H1 (cell line): ENCODE measurements around the gene E2F1. TPM values are rescaled to one million over a fixed set of nuclear protein-coding genes. Genes with fewer than 3 reads are reported as not detected.
A peak's percentile ranks its signal among the peaks of the same experiment; 100 is the strongest.

ENCODE experiments used
- CTCF ChIA-PET: fragments of 300-600 bp; sonication (Branson Sonifier 250); formaldehyde crosslinking; loops from one replicate; lab custom pipeline; 2021; ENCODE audit not compliant: partially characterized antibody; lab: Charles Lee
- POLR2A ChIA-PET: fragments of 300-600 bp; sonication (Branson Sonifier 250); formaldehyde crosslinking; loops from one replicate; lab custom pipeline; 2021; ENCODE audit warnings: inconsistent platforms; ENCODE audit not compliant: partially characterized antibody; lab: Charles Lee
- DNase-seq, 2 experiments: peaks; one replicate each; pipeline versions ENCODE4 v3.0.0 to v3.0.0-alpha.2; 2010 to 2022; ENCODE audit warnings: low spot score in 2 of 2, low read depth in 1 of 2, mixed read lengths in 1 of 2
- FAIRE-seq: peaks from 2 replicates; lab custom pipeline; 2011; peaks lifted over from hg19 to GRCh38; lab: Jason Lieb, UNC
- H2AFZ ChIP-seq: 2 replicates; pipeline ENCODE4 v1.8.1; 2012; ENCODE audit warnings: low read length, inconsistent platforms
- H2AK5ac ChIP-seq: 2 replicates; pipeline ENCODE4 v1.6.1; 2013; ENCODE audit warnings: low read depth, low read length
- H2BK120ac ChIP-seq: replicated peaks from 2 replicates; pipeline ENCODE3; 2013; ENCODE audit warnings: low read depth, low read length, inconsistent platforms
- H2BK12ac ChIP-seq: 2 replicates; pipeline ENCODE4 v1.6.1; 2013; ENCODE audit warnings: low read depth, low read length
- H2BK15ac ChIP-seq: 2 replicates; pipeline ENCODE4 v1.6.1; 2013; ENCODE audit warnings: low read length
- H2BK20ac ChIP-seq: 2 replicates; pipeline ENCODE4 v1.6.1; 2013; ENCODE audit warnings: low read length
- H2BK5ac ChIP-seq: 2 replicates; pipeline ENCODE4 v1.6.1; 2013; ENCODE audit warnings: low read depth, low read length
- H3K14ac ChIP-seq: 2 replicates; pipeline ENCODE4 v1.6.1; 2013; ENCODE audit warnings: inconsistent platforms; ENCODE audit not compliant: insufficient read length
- H3K18ac ChIP-seq: 2 replicates; pipeline ENCODE4 v1.6.1; 2013; ENCODE audit warnings: low read length; ENCODE audit errors: extremely low read depth
- H3K23ac ChIP-seq: 2 replicates; pipeline ENCODE4 v1.6.1; 2013; ENCODE audit warnings: inconsistent platforms; ENCODE audit not compliant: insufficient read length
- H3K23me2 ChIP-seq: 2 replicates; pipeline ENCODE4 v1.6.1; 2013; ENCODE audit warnings: low read depth, low read length
- H3K27ac ChIP-seq: 2 replicates; pipeline ENCODE4 v1.6.1; 2011; ENCODE audit warnings: low read depth, low read length, inconsistent platforms
- H3K27me3 ChIP-seq, 4 experiments: replicated peaks in 1 of 4; 1 replicate in 1 of 4; 2 replicates in 3 of 4; pipeline versions ENCODE4 v1.6.1 to v1.8.1; 2011 to 2013; ENCODE audit warnings: low read length in 3 of 4, mild to moderate bottlenecking in 3 of 4, inconsistent platforms in 2 of 4, mixed read lengths in 2 of 4, moderate library complexity in 1 of 4; ENCODE audit not compliant: control insufficient read depth in 3 of 4, insufficient read depth in 3 of 4; ENCODE audit errors: extremely low read depth in 1 of 4
- H3K36me3 ChIP-seq, 4 experiments: 2 replicates each; pipeline versions ENCODE4 v1.6.1 to v1.8.1; 2011 to 2013; ENCODE audit warnings: mild to moderate bottlenecking in 4 of 4, low read length in 3 of 4, moderate library complexity in 2 of 4, control low read depth in 1 of 4, inconsistent platforms in 1 of 4; ENCODE audit not compliant: insufficient read depth in 4 of 4, control insufficient read depth in 2 of 4
- H3K4ac ChIP-seq: replicated peaks from 2 replicates; pipeline ENCODE3; 2013; ENCODE audit warnings: low read length, low read depth, mixed read lengths, inconsistent platforms; ENCODE audit not compliant: insufficient read length
- H3K4me1 ChIP-seq, 4 experiments: replicated peaks in 1 of 4; 1 replicate in 1 of 4; 2 replicates in 3 of 4; pipeline versions ENCODE4 v1.6.1 to v1.8.1; 2011 to 2013; ENCODE audit warnings: low read length in 3 of 4, inconsistent platforms in 2 of 4, mixed read lengths in 1 of 4; ENCODE audit not compliant: insufficient read depth in 4 of 4, control insufficient read depth in 3 of 4
- H3K4me2 ChIP-seq, 2 experiments: 2 replicates each; pipeline versions ENCODE4 v1.6.1 to v1.8.1; 2011 to 2013; ENCODE audit warnings: low read depth in 2 of 2, low read length in 2 of 2, control low read depth in 1 of 2, inconsistent platforms in 1 of 2, mild to moderate bottlenecking in 1 of 2; ENCODE audit not compliant: insufficient read depth in 1 of 2
- H3K4me3 ChIP-seq, 4 experiments: fragments of 200-600, 300-600 bp in 1 of 4; sonication (generic), shearing (Covaris generic), sonication (Bioruptor Twin) in 1 of 4; 2 replicates each; pipeline versions ENCODE4 v1.5.1 to v1.8.1; 2011 to 2016; ENCODE audit warnings: low read length in 4 of 4, low read depth in 3 of 4, control low read depth in 2 of 4, inconsistent platforms in 2 of 4, mild to moderate bottlenecking in 2 of 4, mixed read lengths in 1 of 4, moderate library complexity in 1 of 4; ENCODE audit not compliant: insufficient read depth in 2 of 4; ENCODE audit errors: extremely low read depth in 1 of 4
- H3K56ac ChIP-seq: replicated peaks from 2 replicates; pipeline ENCODE3; 2013; ENCODE audit warnings: low read depth, mild to moderate bottlenecking, mixed read lengths, low read length, inconsistent platforms; ENCODE audit not compliant: insufficient read length
- H3K79me1 ChIP-seq: 2 replicates; pipeline ENCODE4 v1.6.1; 2013; ENCODE audit warnings: low read depth, low read length, control low read depth
- H3K79me2 ChIP-seq, 2 experiments: 2 replicates each; pipeline versions ENCODE4 v1.6.1 to v1.8.1; 2012 to 2013; ENCODE audit warnings: low read length in 2 of 2, mild to moderate bottlenecking in 2 of 2, inconsistent platforms in 1 of 2; ENCODE audit not compliant: insufficient read depth in 2 of 2, control insufficient read depth in 1 of 2
- H3K9ac ChIP-seq, 4 experiments: replicated peaks in 1 of 4; 1 replicate in 1 of 4; 2 replicates in 3 of 4; pipeline versions ENCODE4 v1.6.1 to v1.8.1; 2011 to 2013; ENCODE audit warnings: low read depth in 3 of 4, low read length in 3 of 4, control low read depth in 2 of 4, mild to moderate bottlenecking in 2 of 4, moderate library complexity in 2 of 4, inconsistent platforms in 1 of 4; ENCODE audit errors: extremely low read depth in 1 of 4
- H3K9me3 ChIP-seq, 2 experiments: 2 replicates each; pipeline versions ENCODE4 v1.6.1 to v1.8.1; 2012 to 2013; ENCODE audit warnings: mild to moderate bottlenecking in 2 of 2, moderate library complexity in 2 of 2, control low read depth in 1 of 2, inconsistent platforms in 1 of 2, low read depth in 1 of 2, low read length in 1 of 2, mixed read lengths in 1 of 2; ENCODE audit not compliant: insufficient read depth in 2 of 2
- H4K20me1 ChIP-seq, 2 experiments: replicated peaks in 1 of 2; 2 replicates each; pipeline versions ENCODE3 to v1.8.1; 2011 to 2013; ENCODE audit warnings: inconsistent platforms in 2 of 2, low read length in 2 of 2, mild to moderate bottlenecking in 1 of 2; ENCODE audit not compliant: insufficient read depth in 2 of 2, control insufficient read depth in 1 of 2
- H4K5ac ChIP-seq: 2 replicates; pipeline ENCODE4 v1.6.1; 2013; ENCODE audit warnings: low read length, low read depth, mixed read lengths, inconsistent platforms; ENCODE audit not compliant: insufficient read length
- H4K8ac ChIP-seq: 2 replicates; pipeline ENCODE4 v1.8.0; 2013; ENCODE audit warnings: mild to moderate bottlenecking, moderate library complexity, low read length, inconsistent platforms; ENCODE audit not compliant: insufficient read depth; ENCODE audit errors: extremely low read depth
- H4K91ac ChIP-seq: replicated peaks from 2 replicates; pipeline ENCODE3; 2013; ENCODE audit warnings: low read length, mixed read lengths, inconsistent platforms; ENCODE audit not compliant: insufficient read length
- POLR2AphosphoS5 ChIP-seq: IDR thresholded peaks from 2 replicates; pipeline ENCODE4 v1.6.1; 2011; ENCODE audit warnings: low read depth, low read length
- SRF ChIP-seq: IDR thresholded peaks from 2 replicates; pipeline ENCODE4 v1.6.1; 2011; ENCODE audit warnings: mild to moderate bottlenecking, low read depth, low read length, moderate library complexity
- WGBS, 2 experiments: shearing (Covaris generic) in 1 of 2; methylation state at CpG; one replicate each; pipeline versions ENCODE4 v1.1.6 to v1.1.7; 2013 to 2015; ENCODE audit warnings: low lambda C conversion rate in 2 of 2, mixed read lengths in 2 of 2, inconsistent platforms in 1 of 2, low coverage in 1 of 2, missing lambda C conversion rate in 1 of 2; ENCODE audit not compliant: insufficient replicate concordance in 2 of 2, insufficient coverage in 1 of 2, insufficient read length in 1 of 2; ENCODE audit errors: extremely low coverage in 1 of 2, missing lambda C conversion rate in 1 of 2; 5-methylcytosine and 5-hydroxymethylcytosine counted together
- polyA plus RNA-seq, 7 experiments: library from polyadenylated mRNA; depleted of rRNA in 3 of 7; stranded (reverse) in 5 of 7; unstranded in 2 of 7; fragments of >200 nt in 5 of 7; fragments of 200-250 nt in 2 of 7; gene quantifications; 1 replicate in 5 of 7; 2 replicates in 1 of 7; 4 replicates in 1 of 7; pipeline versions ENCODE4 v1.2.1 to v1.2.3, GENCODE V29; 2011 to 2013; ENCODE audit warnings: missing spikeins in 2 of 7, mixed read lengths in 2 of 7
- total RNA-seq: library from RNA; stranded (reverse); fragmentation: NEBNext Ultra II Directional; extraction: Animal tissue kit (Norgen Biotek cat#: 25700); gene quantifications from 2 replicates; pipeline ENCODE4 v1.2.1, GENCODE V29; 2021

The E2F1 gene
- total and polyA plus RNA-seq, 2 of the 8 experiments (the other 6 are each of a cell fraction or from before 2014, with no cell fraction given), result 33.4 to 35.8 TPM

GRCh38 chr20:33676121-33676520 is 10.1 kb downstream of the E2F1 start:
- ChIA-PET CTCF (interaction anchor here (1.5 kb wide), 1 partner anchor 18 kb away, joined by 5 read pairs; no protein-coding TSS in a partner anchor), POLR2A (interaction anchor here (1.5 to 17.9 kb wide), 5 partner anchors 3 to 18 kb away, joined by 6 to 245 read pairs (median 10); partner anchors contain the start of genes ACTL10, C20orf144, E2F1 and NECAB3)
- Histone ChIP-seq H3K18ac (no peak overlapping the region), H4K91ac (no peak overlapping the region), H3K4ac (no peak overlapping the region), H2BK5ac (no peak overlapping the region), H3K23me2 (peaks cover 13% of the 10 kb centered on the region), H3K36me3 (peaks cover 19 to 36% (median 32%) of the 10 kb centered on the region in 4 experiments; a peak in 6 of 8 replicates), H3K14ac (no peak overlapping the region), H3K4me3 (no peak overlapping the region), H3K56ac (no peak overlapping the region), H3K9me3 (no peaks in the 10 kb centered on the region), H2BK120ac (no peak overlapping the region), H3K27me3 (no peaks in the 10 kb centered on the region), H2AFZ (no peak overlapping the region), H4K8ac (no peak overlapping the region), H2BK20ac (no peak overlapping the region), H2BK15ac (no peak overlapping the region), H2BK12ac (no peak overlapping the region), H3K79me2 (peaks cover 0 to 7% of the 10 kb centered on the region in 2 experiments; a peak in 1 of 4 replicates), H3K4me2 (no peak overlapping the region; a peak in 1 of 4 replicates), H3K79me1 (no peaks in the 10 kb centered on the region; the same call in 1 of the 2 replicates), H4K20me1 (peaks cover 9 to 44% of the 10 kb centered on the region in 2 experiments), H3K9ac (peak overlapping the region in 1 of 4 experiments; percentile 17; a peak in 1 of 7 replicates), H3K27ac (no peak overlapping the region), H2AK5ac (no peak overlapping the region), H3K23ac (no peak overlapping the region), H3K4me1 (peaks cover 0 to 22% (median 11%) of the 10 kb centered on the region in 4 experiments; a peak in 4 of 7 replicates), H4K5ac (no peak overlapping the region)
- DNase-seq, result no peak
- no peak for FAIRE-seq
- WGBS, 2 experiments, result 83% methylated on average over 11 of the region's 11 CpGs; no CpG with 5 or more reads in 1 of the 2 experiments
- peak; percentile 56; the same call in 1 of the 2 replicates for TF ChIP-seq POLR2AphosphoS5
- no peak for TF ChIP-seq SRF
